IgD-negative memory B cell (primary cell): Measurements from ENCODE around the gene ASMTL. TPM values are rescaled to one million over a fixed set of nuclear protein-coding genes. Genes with fewer than 3 reads are reported as not detected.
"Not testable (repeated sequence)": the region's sequence is repeated elsewhere in the genome, so short reads cannot be mapped to it uniquely, and the experiment has no call there.

Experiments used
- H3K27ac Mint-ChIP-seq, 3 donors: one replicate each; pipeline ENCODE4 v1.8.0; 2020 to 2022; ENCODE audit warnings: mild to moderate bottlenecking in 3 of 3, mixed read lengths in 3 of 3, moderate library complexity in 1 of 3
- H3K27me3 Mint-ChIP-seq: one replicate; pipeline ENCODE4 v1.8.0; 2021; ENCODE audit warnings: mixed read lengths
- H3K36me3 Mint-ChIP-seq: one replicate; pipeline ENCODE4 v1.8.0; 2020; ENCODE audit warnings: mild to moderate bottlenecking, mixed read lengths
- H3K4me1 Mint-ChIP-seq, 3 donors: one replicate each; pipeline ENCODE4 v1.8.0; 2020 to 2022; ENCODE audit warnings: mixed read lengths in 3 of 3, mild to moderate bottlenecking in 1 of 3
- H3K4me3 Mint-ChIP-seq, 4 donors: one replicate each; pipeline ENCODE4 v1.8.0; 2020 to 2022; ENCODE audit warnings: mild to moderate bottlenecking in 4 of 4, mixed read lengths in 4 of 4, moderate library complexity in 3 of 4
- H3K9me3 Mint-ChIP-seq, 3 donors: one replicate each; pipeline ENCODE4 v1.8.0; 2020 to 2021; ENCODE audit warnings: mixed read lengths in 3 of 3, mild to moderate bottlenecking in 1 of 3
- polyA plus RNA-seq: library from polyadenylated mRNA; unstranded; fragments of 300-500 nt; fragmentation: Illumina TruSeq; gene quantifications from one replicate; pipeline ENCODE4 v1.2.3, GENCODE V29; 2021

The ASMTL gene
- polyA plus RNA-seq, 1 donor from 2014 or later = 50.1 TPM

DNA sequence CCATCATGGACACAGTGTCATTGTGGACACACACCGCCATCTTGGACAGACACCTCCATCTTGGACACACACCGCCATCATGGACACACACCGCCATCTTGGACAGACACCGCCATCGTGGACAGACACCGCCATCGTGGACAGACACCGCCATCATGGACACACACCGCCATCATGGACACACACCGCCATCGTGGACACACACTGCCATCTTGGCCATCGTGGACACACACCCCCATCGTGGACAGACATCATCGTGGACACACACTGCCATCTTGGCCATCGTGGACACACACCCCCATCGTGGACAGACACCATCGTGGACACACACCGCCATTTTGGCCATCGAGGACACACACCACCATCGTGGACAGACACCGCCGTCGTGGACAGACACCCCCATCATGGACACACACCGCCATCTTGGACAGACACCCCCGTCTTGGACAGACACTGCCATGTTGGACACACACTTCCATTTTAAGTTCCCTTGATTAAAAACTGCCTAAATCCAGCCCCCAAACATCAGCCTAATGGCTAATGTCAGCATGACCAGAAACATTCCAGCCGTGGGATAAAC is 9.1 kb downstream of the ASMTL start:
- Mint-ChIP-seq H3K4me1 (peaks cover 6 to 8% (median 6%) of the 10 kb centered on the region in 3 donors), H3K27me3 (no peaks in the 10 kb centered on the region), H3K4me3 (no peak overlapping the region), H3K36me3 (peaks cover 12% of the 10 kb centered on the region), H3K27ac (peak overlapping the region in 1 of 3 donors; percentile 47), H3K9me3 (peaks cover 0 to 4% (median 0%) of the 10 kb centered on the region in 3 donors)

DNA sequence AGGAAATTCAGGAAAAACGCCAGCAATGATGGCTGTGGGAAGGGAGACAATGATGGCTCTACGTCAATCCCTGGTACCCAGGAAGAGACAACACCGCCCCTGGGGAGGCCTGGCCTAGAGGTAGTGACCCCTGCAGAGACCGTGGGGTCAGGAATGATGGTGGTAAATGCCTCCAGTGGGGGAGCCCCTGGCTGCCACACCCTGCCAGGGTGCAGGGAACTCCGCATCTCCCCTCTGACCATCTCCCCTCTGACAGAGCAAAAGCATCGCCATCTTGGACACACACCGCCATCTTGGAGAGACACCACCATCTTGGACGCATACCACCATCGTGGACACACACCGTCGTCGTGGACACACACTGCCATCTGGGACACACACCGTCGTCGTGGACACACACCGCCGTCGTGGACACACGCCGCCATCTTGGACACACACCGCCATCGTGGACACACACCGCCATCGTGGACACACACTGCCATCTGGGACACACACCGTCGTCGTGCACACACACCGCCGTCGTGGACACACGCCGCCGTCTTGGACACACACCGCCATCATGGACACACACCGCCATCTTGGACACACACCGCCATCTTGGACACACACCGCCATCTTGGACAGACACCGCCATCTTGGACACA is 9.9 kb downstream of the ASMTL start:
- Mint-ChIP-seq H3K27ac (peak overlapping the region in 1 of 3 donors; percentile 35), H3K36me3 (peaks cover 15% of the 10 kb centered on the region), H3K4me1 (peaks cover 6% of the 10 kb centered on the region in 3 donors), H3K27me3 (no peaks in the 10 kb centered on the region), H3K9me3 (peaks cover 0 to 4% (median 0%) of the 10 kb centered on the region in 3 donors), H3K4me3 (no peak overlapping the region)

DNA sequence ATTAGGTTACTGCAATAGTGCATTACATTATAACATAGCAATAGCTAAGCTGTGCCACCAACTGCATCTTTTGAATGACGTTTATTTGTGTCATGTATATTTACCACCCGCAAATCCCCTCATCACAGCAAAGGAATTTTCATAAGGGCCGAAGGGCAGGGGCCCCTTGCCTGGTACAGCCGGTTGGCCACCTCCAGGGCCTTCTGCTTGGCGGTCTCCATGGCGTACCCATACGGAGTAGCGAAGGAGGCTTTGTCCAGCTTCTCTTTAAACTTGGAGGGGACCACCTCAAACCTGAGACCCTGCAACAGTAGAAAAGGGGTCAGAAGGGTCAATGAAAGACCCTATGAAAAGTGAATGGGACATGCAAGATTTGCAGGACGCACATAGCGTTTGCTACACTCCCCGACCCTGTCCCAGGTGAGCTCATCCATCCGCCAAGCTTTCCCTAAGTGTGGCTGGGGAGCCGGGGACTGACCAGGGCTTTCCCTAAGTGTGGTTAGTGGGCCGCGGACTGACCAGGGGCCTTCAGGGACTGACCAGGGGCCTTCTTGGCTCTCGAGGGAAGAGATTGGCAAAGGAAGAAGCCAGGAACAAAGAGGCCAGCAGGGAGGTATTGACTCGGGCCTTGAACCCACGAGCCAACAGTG is 10.6 kb downstream of the ASMTL start:
- peaks cover 15% of the 10 kb centered on the region for H3K36me3 Mint-ChIP-seq
- H3K27me3 Mint-ChIP-seq = no peaks in the 10 kb centered on the region
- peak overlapping the region in 1 of 3 donors; percentile 35 for H3K27ac Mint-ChIP-seq
- H3K4me1 Mint-ChIP-seq = peaks cover 4 to 5% (median 4%) of the 10 kb centered on the region in 3 donors
- no peak overlapping the region for H3K4me3 Mint-ChIP-seq
- H3K9me3 Mint-ChIP-seq = peaks cover 0 to 4% (median 0%) of the 10 kb centered on the region in 3 donors

DNA sequence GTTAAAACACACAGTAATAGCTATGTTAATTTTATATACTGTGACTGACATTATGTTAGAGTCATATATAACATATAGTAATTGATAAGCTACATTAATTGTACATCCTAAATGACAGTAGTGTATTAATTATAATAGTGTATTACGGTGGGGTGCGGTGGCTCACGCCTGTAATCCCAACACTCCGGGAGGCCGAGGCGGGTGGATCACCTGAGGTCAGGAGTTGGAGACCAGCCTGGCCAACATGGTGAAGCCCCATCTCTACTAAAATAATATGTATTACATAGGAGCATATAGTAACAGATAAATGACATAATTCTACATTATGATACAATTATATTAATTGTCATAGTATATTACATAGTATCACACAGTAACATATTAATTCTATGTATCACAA is 12.2 kb downstream of the ASMTL start:
- Mint-ChIP-seq H3K4me3 (no peak overlapping the region), H3K4me1 (no peaks in the 10 kb centered on the region), H3K9me3 (no peaks in the 10 kb centered on the region), H3K27ac (no peak overlapping the region), H3K27me3 (no peaks in the 10 kb centered on the region), H3K36me3 (peaks cover 13% of the 10 kb centered on the region)

- H3K9me3 Mint-ChIP-seq = no peaks in the 10 kb centered on the region
- H3K36me3 Mint-ChIP-seq = peaks cover 9% of the 10 kb centered on the region
- H3K4me3 Mint-ChIP-seq = no peak overlapping the region
- peaks cover 0 to 2% (median 0%) of the 10 kb centered on the region in 3 donors for H3K4me1 Mint-ChIP-seq
- peak overlapping the region in 1 of 3 donors; percentile 27 for H3K27ac Mint-ChIP-seq
- no peaks in the 10 kb centered on the region for H3K27me3 Mint-ChIP-seq
Measured at GRCh38 chrX:1435241-1435895, 17.3 kb downstream of the ASMTL start.

DNA sequence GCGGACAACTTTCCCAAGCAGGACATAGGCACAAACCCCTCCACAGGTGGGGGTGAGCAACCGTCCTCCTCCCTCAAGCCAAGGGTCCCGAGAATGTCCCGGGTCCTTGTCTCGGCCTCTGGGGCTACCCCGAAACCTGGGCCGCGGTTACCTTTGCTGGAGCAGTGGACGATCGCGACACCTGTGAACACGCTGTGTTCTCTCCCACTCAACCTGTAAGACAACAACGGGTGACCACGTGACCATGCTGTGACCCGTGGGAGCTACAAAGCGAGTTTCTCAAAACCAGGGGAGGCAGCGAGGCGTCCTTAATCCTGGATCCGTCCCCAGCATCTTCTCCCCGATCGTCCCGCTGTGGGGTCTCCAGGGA is 17.9 kb downstream of the ASMTL start:
- Mint-ChIP-seq H3K9me3 (no peaks in the 10 kb centered on the region), H3K4me1 (peaks cover 0 to 2% (median 0%) of the 10 kb centered on the region in 3 donors), H3K36me3 (peaks cover 9% of the 10 kb centered on the region), H3K4me3 (no peak overlapping the region), H3K27ac (peak overlapping the region in 1 of 3 donors; percentile 27), H3K27me3 (no peaks in the 10 kb centered on the region)

DNA sequence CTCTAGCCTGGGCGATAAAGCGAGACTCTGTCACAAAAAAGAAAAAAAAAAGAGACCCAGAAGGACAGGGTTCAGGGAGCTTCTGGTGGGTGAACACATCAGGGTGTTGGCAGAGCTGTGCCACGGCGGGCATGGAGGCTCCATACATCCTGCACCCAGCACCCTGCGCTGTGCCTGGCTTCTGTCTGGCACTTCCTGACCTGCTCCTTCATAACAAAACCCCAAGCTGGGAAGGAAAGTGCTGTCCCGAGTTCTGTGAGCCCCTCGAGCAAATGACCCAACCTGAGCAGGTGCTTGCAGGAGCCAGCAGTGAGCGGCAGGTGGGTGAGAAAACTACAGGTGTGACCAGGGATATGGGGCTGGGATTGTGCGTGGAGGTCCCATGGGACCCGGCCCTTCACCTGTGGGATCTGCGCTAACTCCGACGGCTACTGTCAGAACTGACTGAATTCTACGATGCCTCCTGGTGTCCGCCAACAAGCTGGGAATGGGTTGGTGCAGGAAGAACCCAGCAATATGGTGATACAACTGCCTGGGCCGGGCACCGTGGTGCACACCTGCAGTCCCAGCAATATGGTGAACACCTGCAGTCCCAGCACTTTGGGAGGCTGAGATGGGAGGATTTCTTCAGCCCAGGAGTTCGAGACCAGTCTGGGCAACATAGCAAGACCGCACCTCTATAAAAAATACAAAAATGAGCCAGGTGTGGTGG is 18.9 kb downstream of the ASMTL start:
- no peaks in the 10 kb centered on the region for H3K27me3 Mint-ChIP-seq
- H3K27ac Mint-ChIP-seq = no peak overlapping the region
- peaks cover 9% of the 10 kb centered on the region for H3K36me3 Mint-ChIP-seq
- H3K4me3 Mint-ChIP-seq = no peak overlapping the region
- no peaks in the 10 kb centered on the region for H3K9me3 Mint-ChIP-seq
- peaks cover 0 to 2% (median 0%) of the 10 kb centered on the region in 3 donors for H3K4me1 Mint-ChIP-seq

DNA sequence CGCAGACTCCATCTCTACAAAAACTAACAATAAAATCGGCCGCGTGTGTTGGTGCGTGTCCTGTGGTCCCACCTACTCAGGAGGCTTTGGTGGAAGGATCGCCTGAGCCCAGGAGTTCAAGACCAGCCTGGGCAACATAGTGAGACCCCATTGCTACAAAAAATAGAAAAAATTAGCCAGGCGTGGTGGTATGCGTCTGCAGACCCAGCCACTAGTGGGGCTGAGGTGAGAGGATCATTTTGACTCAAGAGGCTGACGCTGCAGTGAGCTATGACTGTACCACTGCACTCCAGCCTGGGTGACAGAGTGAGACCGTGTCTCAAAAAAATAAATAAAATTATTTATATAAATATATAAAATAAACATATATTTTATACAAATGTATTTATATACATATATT is 22.3 kb downstream of the ASMTL start:
- H3K4me1 Mint-ChIP-seq = peaks cover 0 to 2% (median 0%) of the 10 kb centered on the region in 3 donors
- no peak overlapping the region for H3K27ac Mint-ChIP-seq
- H3K4me3 Mint-ChIP-seq = no peak overlapping the region
- H3K9me3 Mint-ChIP-seq = no peaks in the 10 kb centered on the region
- H3K36me3 Mint-ChIP-seq = peaks cover 2% of the 10 kb centered on the region
- no peaks in the 10 kb centered on the region for H3K27me3 Mint-ChIP-seq

DNA sequence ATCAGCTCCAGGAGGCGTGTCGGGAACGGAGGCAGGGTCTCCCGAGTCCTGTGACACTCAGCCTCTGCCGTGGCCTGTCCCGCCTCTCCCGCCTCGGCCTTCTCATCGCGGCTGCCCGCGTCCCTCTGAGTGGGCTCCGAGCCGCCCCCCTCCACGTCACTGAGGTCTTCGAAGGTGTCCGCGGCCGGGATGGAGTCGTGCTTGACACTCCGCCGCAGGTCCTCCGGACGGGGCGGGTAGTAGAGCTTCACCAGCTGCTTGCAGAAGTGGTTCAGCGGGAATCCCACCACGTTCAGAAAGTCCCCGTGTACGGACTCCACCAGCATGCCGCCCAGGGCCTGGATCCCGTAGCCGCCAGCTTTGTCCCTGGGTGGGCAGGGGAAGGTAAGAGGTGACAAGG is 25.0 kb downstream of the ASMTL start:
- H3K9me3 Mint-ChIP-seq = peaks cover 0 to 1% (median 0%) of the 10 kb centered on the region in 3 donors
- no peak overlapping the region for H3K27ac Mint-ChIP-seq
- H3K4me3 Mint-ChIP-seq = no peak overlapping the region
- H3K27me3 Mint-ChIP-seq = no peaks in the 10 kb centered on the region
- H3K4me1 Mint-ChIP-seq = peaks cover 0 to 2% (median 0%) of the 10 kb centered on the region in 3 donors
- peaks cover 2% of the 10 kb centered on the region for H3K36me3 Mint-ChIP-seq

GRCh38 chrX:1426321-1426720 is 26.4 kb downstream of the ASMTL start:
- not testable (repeated sequence) for H3K27me3 Mint-ChIP-seq, H3K36me3 Mint-ChIP-seq, H3K9me3 Mint-ChIP-seq, H3K4me1 Mint-ChIP-seq, H3K4me3 Mint-ChIP-seq, H3K27ac Mint-ChIP-seq

- H3K4me3 Mint-ChIP-seq = no peak overlapping the region
- no peak overlapping the region for H3K27ac Mint-ChIP-seq
- peaks cover 0 to 3% (median 1%) of the 10 kb centered on the region in 3 donors for H3K9me3 Mint-ChIP-seq
- no peaks in the 10 kb centered on the region for H3K4me1 Mint-ChIP-seq
- peaks cover 6% of the 10 kb centered on the region for H3K36me3 Mint-ChIP-seq
- H3K27me3 Mint-ChIP-seq = no peaks in the 10 kb centered on the region
Measured at GRCh38 chrX:1425381-1425780, 27.3 kb downstream of the ASMTL start.

DNA sequence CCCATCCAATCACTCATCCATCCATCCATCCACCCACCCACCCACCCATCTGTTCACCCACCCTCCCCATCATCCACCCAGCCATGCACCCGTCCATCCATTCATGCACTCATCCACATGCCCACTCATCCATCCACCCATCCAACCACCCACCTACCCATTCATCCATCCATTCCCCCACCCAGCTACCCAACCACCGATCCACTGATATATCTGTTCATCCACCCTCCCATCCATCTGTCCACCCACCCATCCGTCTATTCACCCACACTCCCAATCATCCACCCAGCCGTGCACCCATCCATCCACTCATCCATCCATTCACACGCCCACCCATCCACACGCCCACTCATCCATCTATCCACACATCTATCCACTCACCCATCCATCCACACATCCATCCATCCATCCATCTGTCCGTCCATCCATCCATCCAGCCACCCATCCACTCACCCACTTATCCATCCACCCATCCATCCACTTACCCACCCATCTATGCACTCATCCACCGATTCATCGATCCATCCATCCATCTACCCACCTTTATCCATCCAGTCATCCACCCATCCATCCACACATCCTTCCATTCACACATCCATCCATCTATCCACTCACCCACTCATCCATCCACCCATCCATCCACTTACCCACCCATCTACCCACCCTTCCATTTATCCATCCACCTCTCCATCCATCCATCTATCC is 28.4 kb downstream of the ASMTL start:
- H3K9me3 Mint-ChIP-seq = peaks cover 0 to 4% (median 3%) of the 10 kb centered on the region in 3 donors
- peaks cover 11% of the 10 kb centered on the region for H3K36me3 Mint-ChIP-seq
- no peaks in the 10 kb centered on the region for H3K27me3 Mint-ChIP-seq
- no peak overlapping the region for H3K4me3 Mint-ChIP-seq
- H3K27ac Mint-ChIP-seq = peak overlapping the region in 1 of 3 donors; percentile 68
- H3K4me1 Mint-ChIP-seq = peaks cover 0 to 4% (median 0%) of the 10 kb centered on the region in 3 donors

- H3K27ac Mint-ChIP-seq = peak overlapping the region in 1 of 3 donors; percentile 67
- peak overlapping the region in 1 of 4 donors; percentile 27 for H3K4me3 Mint-ChIP-seq
- H3K27me3 Mint-ChIP-seq = no peaks in the 10 kb centered on the region
- H3K4me1 Mint-ChIP-seq = peaks cover 0 to 4% (median 0%) of the 10 kb centered on the region in 3 donors
- peaks cover 0 to 4% (median 3%) of the 10 kb centered on the region in 3 donors for H3K9me3 Mint-ChIP-seq
- peaks cover 11% of the 10 kb centered on the region for H3K36me3 Mint-ChIP-seq
Measured at GRCh38 chrX:1423215-1423614, 29.5 kb downstream of the ASMTL start.

DNA sequence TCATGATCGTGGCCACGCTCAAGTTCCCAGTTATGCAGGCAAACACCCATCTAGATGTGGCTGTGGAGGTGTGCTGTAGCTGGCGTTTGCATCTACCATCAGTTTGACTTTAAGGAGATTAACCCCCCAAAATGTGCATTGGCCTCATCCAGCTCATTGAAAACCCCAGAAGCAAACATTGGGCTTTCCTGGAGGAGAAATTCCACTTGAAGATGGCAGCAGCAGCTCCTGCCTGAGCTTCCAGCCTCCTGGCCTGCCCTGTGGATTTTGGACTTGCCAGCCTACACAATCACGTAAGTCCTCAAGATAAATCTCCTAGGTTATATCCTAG is 30.6 kb downstream of the ASMTL start:
- peaks cover 0 to 4% (median 0%) of the 10 kb centered on the region in 3 donors for H3K4me1 Mint-ChIP-seq
- no peak overlapping the region for H3K27ac Mint-ChIP-seq
- no peak overlapping the region for H3K4me3 Mint-ChIP-seq
- no peaks in the 10 kb centered on the region for H3K27me3 Mint-ChIP-seq
- H3K9me3 Mint-ChIP-seq = peaks cover 0 to 4% (median 3%) of the 10 kb centered on the region in 3 donors
- peaks cover 11% of the 10 kb centered on the region for H3K36me3 Mint-ChIP-seq
